Ovary (tissue), 3 donors: ENCODE measurements around the gene FARP1.

Experiments used
- EP300 ChIP-seq: sonication (generic); formaldehyde crosslinking; IDR thresholded peaks from one replicate; pipeline ENCODE4 v1.6.1; 2017; ENCODE audit warnings: antibody characterized with exemption
- POLR2A ChIP-seq: fragments of 450-650 bp; IDR thresholded peaks from one replicate; pipeline ENCODE4 v1.6.1; 2017; ENCODE audit warnings: antibody characterized with exemption, mild to moderate bottlenecking, moderate library complexity
- TF ChIP-seq, protein P1 (sequence below), 3 donors: fragments of 450-650 bp in 2 of 3; fragments of 200-600 bp in 1 of 3; IDR thresholded peaks; one replicate each; pipeline versions ENCODE4 v1.5.1 to v1.8.0; 2016 to 2022; ENCODE audit warnings: antibody characterized with exemption in 3 of 3, mild to moderate bottlenecking in 1 of 3
- donor health status: DM: no; HTN: no; CAD: no.

DNA sequence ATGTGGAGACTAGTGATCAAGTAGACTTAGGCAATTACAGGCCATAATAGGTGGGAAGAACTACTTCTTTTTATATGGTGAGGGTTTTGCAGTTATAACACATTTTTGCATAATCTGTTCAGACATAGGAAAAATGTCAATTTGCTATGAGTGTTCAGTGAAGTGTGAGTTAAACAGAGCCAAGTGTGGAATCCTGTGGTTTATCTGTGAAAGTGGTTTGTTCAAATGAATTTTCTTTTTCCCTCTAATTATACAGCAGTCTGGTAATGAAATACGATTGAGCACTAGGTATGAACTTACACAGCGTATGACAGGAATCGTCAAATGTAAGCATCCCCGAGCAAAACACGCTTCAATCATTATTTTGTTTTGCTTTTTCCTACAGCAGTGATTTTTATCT lies 255.7 kb downstream of the FARP1 start:
- TF ChIP-seq, protein P1, sequence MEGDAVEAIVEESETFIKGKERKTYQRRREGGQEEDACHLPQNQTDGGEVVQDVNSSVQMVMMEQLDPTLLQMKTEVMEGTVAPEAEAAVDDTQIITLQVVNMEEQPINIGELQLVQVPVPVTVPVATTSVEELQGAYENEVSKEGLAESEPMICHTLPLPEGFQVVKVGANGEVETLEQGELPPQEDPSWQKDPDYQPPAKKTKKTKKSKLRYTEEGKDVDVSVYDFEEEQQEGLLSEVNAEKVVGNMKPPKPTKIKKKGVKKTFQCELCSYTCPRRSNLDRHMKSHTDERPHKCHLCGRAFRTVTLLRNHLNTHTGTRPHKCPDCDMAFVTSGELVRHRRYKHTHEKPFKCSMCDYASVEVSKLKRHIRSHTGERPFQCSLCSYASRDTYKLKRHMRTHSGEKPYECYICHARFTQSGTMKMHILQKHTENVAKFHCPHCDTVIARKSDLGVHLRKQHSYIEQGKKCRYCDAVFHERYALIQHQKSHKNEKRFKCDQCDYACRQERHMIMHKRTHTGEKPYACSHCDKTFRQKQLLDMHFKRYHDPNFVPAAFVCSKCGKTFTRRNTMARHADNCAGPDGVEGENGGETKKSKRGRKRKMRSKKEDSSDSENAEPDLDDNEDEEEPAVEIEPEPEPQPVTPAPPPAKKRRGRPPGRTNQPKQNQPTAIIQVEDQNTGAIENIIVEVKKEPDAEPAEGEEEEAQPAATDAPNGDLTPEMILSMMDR (IDR thresholded peaks at IDR 0.05): no peak
- TF ChIP-seq EP300 (no peak), POLR2A (no peak)
